Breast epithelium (tissue), 4 donors: ENCODE measurements around the gene SELP. TPM values are rescaled to one million over a fixed set of nuclear protein-coding genes. Genes with fewer than 3 reads are reported as not detected.

Experiments
- DNase-seq, 2 donors: peaks; one replicate each; pipeline ENCODE4 v3.0.0-alpha.2; 2019; ENCODE audit warnings: low spot score in 2 of 2
- H3K27ac ChIP-seq, 2 donors: fragments of 200-600 bp; sonication (generic) in 1 of 2; one replicate each; pipeline ENCODE4 v1.5.1; 2016 to 2019; ENCODE audit warnings: mild to moderate bottlenecking in 1 of 2
- H3K27me3 ChIP-seq, 2 donors: fragments of 200-600 bp; sonication (generic) in 1 of 2; one replicate each; pipeline versions ENCODE4 v1.5.1 to v1.6.0; 2017 to 2019; ENCODE audit warnings: control low read depth in 1 of 2, mild to moderate bottlenecking in 1 of 2
- H3K36me3 ChIP-seq: fragments of 200-600 bp; one replicate; pipeline ENCODE4 v1.5.1; 2019
- H3K4me1 ChIP-seq, 2 donors: fragments of 200-600 bp; sonication (generic); one replicate each; pipeline ENCODE4 v1.5.1; 2016 to 2019; ENCODE audit warnings: control low read depth in 1 of 2
- H3K4me3 ChIP-seq, 3 donors: fragments of 200-600 bp; sonication (generic); 1 replicate in 2 of 3; 2 replicates in 1 of 3; pipeline ENCODE4 v1.5.1; 2016 to 2019; ENCODE audit warnings: mild to moderate bottlenecking in 3 of 3, moderate library complexity in 2 of 3
- H3K9me3 ChIP-seq, 2 donors: fragments of 200-600 bp; sonication (generic) in 1 of 2; one replicate each; pipeline ENCODE4 v1.5.1; 2016 to 2019; ENCODE audit warnings: control low read depth in 1 of 2
- CTCF ChIP-seq, 3 donors: fragments of 450-650 bp; IDR thresholded peaks; one replicate each; pipeline ENCODE4 v1.5.1; 2016 to 2017; ENCODE audit warnings: antibody characterized with exemption in 3 of 3, mild to moderate bottlenecking in 3 of 3, moderate library complexity in 3 of 3
- POLR2A ChIP-seq: fragments of 450-650 bp; IDR thresholded peaks from one replicate; pipeline ENCODE4 v1.6.1; 2016; ENCODE audit warnings: antibody characterized with exemption, mild to moderate bottlenecking, moderate library complexity
- POLR2AphosphoS5 ChIP-seq, 3 donors: sonication (generic); formaldehyde crosslinking; IDR thresholded peaks; one replicate each; pipeline ENCODE4 v1.6.1; 2017; ENCODE audit warnings: antibody characterized with exemption in 3 of 3
- intact Hi-C: fragments of 100-400 bp; cut with DNase I; formaldehyde crosslinking; loops from one replicate; pipeline ENCODE4 v1.15.1; 2023; ENCODE audit warnings: low total_unique reads
- total RNA-seq, 3 donors: library from RNA; depleted of rRNA; stranded (reverse); fragments of >200 nt; gene quantifications; one replicate each; pipeline ENCODE4 v1.1.0, GENCODE V29; 2016

The SELP gene
- total RNA-seq, 3 donors from 2014 or later = 5.4 to 13.1 (median 10.1) TPM

DNA sequence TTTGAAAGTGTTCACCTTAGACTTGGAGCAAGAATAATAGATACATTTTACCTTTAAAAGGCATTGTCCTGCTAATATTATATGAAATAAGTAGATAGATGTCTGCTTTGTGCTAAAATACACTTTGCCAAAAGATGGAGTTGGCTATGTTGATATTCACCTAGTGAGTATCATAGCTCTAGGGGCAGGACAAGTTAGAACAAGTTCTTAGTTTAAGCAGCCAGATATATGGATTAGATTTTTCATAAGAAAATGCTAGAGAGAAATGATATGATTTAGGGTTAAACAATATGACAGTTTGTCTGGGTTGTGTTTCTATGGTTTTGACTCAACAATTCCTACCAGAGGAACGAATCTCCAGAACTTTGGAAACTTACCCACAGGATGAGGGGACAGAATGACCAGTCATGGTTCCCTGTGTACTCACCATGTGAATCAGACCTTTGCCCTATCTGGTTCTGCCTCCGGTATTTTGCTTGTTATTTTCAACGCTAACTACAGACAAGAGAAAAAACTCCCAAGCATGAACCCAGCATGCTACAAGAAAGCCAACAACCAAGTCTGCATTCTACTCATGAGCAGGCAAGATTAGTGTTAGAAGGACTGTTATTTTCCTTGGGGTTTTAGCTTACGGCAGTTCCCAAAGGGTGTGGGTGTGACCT is 45.3 kb downstream of the SELP start:
- H3K4me3 ChIP-seq = no peak overlapping the region
- no peak for DNase-seq
- TF ChIP-seq CTCF (IDR thresholded peaks at IDR 0.05) (no peak), POLR2A (no peak), POLR2AphosphoS5 (IDR thresholded peaks at IDR 0.05) (no peak)
- H3K9me3 ChIP-seq = no peaks in the 10 kb centered on the region
- peaks cover 0 to 4% of the 10 kb centered on the region in 2 donors for H3K27me3 ChIP-seq
- H3K4me1 ChIP-seq = peaks cover 0 to 5% of the 10 kb centered on the region in 2 donors
- no peaks in the 10 kb centered on the region for H3K36me3 ChIP-seq
- H3K27ac ChIP-seq = no peak overlapping the region
- intact Hi-C loops = no loop called here

DNA sequence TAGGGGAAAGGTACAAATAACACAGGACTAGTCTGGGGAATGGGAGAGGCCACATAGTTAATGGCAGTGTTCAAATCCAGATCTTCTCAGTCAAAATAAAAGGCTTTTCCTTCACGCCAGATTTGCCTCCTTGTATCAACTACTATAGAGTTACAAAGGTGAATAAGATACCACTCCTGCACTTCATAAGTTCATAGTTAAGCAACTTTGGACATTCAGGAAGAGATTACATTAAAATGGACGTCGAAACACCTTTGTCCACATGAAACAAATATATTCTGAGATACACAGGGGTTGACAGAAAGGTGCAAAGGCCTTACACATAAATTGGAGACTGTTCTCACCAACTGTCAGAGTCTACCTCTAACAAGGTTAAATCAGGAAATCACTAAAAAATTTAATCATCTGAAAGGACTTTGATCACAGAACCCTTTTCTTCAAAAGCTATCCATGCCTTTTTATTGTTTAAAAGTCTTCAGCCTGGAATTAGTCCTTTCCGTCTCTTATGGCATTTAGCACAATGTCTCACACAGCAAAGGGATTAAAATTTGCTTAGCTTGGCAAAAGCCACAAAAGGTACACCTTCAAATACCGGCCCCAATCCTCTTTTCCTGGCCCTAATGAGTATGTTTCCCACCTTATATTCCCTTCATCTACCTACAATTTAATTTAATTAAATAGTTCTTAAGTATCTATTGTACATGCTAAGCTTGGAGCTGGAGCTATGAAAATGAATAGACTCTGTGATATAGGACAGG is 51.8 kb downstream of the SELP start:
- DNase-seq = no peak

GRCh38 chr1:169576935-169577331 is 53.0 kb downstream of the SELP start:
- Histone ChIP-seq H3K4me1 (no peaks in the 10 kb centered on the region), H3K27me3 (peaks cover 0 to 4% of the 10 kb centered on the region in 2 donors), H3K9me3 (no peaks in the 10 kb centered on the region), H3K36me3 (no peaks in the 10 kb centered on the region), H3K27ac (no peak overlapping the region), H3K4me3 (no peak overlapping the region)
- intact Hi-C loops = no loop called here
- TF ChIP-seq POLR2AphosphoS5 (IDR thresholded peaks at IDR 0.05) = no peak
- DNase-seq = no peak

More for the DNA sequence above, 51.8 kb downstream of the SELP start:
- intact Hi-C loops = no loop called here
- H3K27ac ChIP-seq = no peak overlapping the region
- H3K4me3 ChIP-seq = no peak overlapping the region
- peaks cover 0 to 4% of the 10 kb centered on the region in 2 donors for H3K27me3 ChIP-seq
- no peaks in the 10 kb centered on the region for H3K4me1 ChIP-seq
- H3K36me3 ChIP-seq = no peaks in the 10 kb centered on the region
- no peaks in the 10 kb centered on the region for H3K9me3 ChIP-seq
- no peak for TF ChIP-seq CTCF (IDR thresholded peaks at IDR 0.05)
- TF ChIP-seq POLR2AphosphoS5 (IDR thresholded peaks at IDR 0.05) = no peak
- no peak for TF ChIP-seq POLR2A

DNA sequence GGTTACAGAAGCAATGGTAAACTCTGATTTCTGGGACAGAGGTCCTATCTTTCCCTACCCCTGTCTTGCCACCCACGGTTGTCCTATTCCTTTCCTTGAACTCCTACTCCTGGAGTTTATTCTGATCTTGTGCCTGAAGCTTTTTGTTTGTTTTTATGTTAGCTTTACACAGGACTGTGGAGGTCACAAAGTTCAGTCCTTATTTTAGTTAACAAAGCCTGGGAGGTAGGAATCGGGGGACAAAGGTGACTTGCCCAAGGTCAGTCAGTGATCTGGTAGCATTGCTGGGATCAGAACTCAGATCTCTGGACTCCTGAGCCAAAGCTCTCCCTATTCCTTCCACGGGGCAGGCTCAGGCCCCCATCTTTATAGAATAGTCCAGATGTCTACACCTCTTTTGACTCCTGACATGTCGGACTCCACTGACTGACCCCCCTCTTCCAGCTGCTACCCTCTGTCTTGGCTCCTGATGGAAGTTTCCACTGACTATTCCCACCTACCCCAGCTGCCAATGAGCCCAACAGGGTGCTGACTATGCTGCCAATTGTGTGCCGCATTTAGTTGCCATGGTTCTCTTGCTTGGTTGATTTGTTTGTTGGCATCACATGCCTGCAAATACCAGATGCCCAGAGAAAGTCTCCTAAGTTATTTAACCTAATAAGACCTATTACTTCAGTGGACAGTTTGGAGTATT is 53.5 kb downstream of the SELP start:
- no peak for TF ChIP-seq CTCF (IDR thresholded peaks at IDR 0.05)
- no peak for TF ChIP-seq POLR2AphosphoS5 (IDR thresholded peaks at IDR 0.05)
- TF ChIP-seq POLR2A = no peak
- no peaks in the 10 kb centered on the region for H3K36me3 ChIP-seq

DNA sequence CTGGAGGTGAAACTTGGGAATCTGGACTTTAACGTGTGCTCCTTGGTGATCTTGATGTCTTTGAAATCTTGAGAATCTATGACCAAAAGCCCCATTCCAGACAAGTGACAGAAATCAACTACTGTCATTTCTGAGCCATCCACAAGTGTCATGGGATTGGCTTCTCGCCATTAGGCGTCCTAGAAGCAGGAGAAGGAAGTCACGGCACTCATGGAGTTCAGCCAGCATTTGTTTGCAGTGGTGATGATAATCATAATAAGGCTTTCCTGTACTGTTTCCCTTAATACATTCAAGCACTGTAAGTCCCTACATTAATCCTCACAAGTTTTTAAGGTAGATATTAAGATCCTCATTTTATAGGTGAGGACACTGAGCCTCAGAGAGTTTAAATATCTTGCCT is 55.6 kb downstream of the SELP start:
- H3K9me3 ChIP-seq = no peaks in the 10 kb centered on the region
- no peaks in the 10 kb centered on the region for H3K27me3 ChIP-seq
- H3K4me1 ChIP-seq = no peaks in the 10 kb centered on the region
- intact Hi-C loops = no loop called here
- TF ChIP-seq POLR2A (no peak), CTCF (IDR thresholded peaks at IDR 0.05) (no peak), POLR2AphosphoS5 (IDR thresholded peaks at IDR 0.05) (no peak)
- H3K27ac ChIP-seq = no peak overlapping the region
- no peak overlapping the region for H3K4me3 ChIP-seq
- DNase-seq = peak in 1 of 2 donors; percentile 34
- no peaks in the 10 kb centered on the region for H3K36me3 ChIP-seq

More for the DNA sequence above, 53.5 kb downstream of the SELP start:
- no peak for DNase-seq
- no peak overlapping the region for H3K27ac ChIP-seq
- intact Hi-C loops = no loop called here
- no peaks in the 10 kb centered on the region for H3K9me3 ChIP-seq
- peaks cover 0 to 2% of the 10 kb centered on the region in 2 donors for H3K27me3 ChIP-seq
- H3K4me3 ChIP-seq = no peak overlapping the region
- no peaks in the 10 kb centered on the region for H3K4me1 ChIP-seq
